ENCODE results near the gene ZNF768. TPM values are rescaled to one million over a fixed set of nuclear protein-coding genes. Genes with fewer than 3 reads are reported as not detected.
"Not testable (repeated sequence)": the region's sequence is repeated elsewhere in the genome, so short reads cannot be mapped to it uniquely, and the experiment has no call there.

The ZNF768 gene
- total RNA-seq, 1 experiment from 2014 or later, result 43.1 TPM

- in situ Hi-C loops (cut with HindIII; ENCODE audit: low pct_unique_long_range_greater_than_20kb, low sequenced_read_pairs), result no loop called here
- no peak for DNase-seq (ENCODE audit: low read depth, low spot score)
These were observed 35.1 kb downstream of the ZNF768 start for GRCh38 chr16:30491229-30491628.

GRCh38 chr16:30490210-30490609 lies 36.2 kb downstream of the ZNF768 start:
- in situ Hi-C loops (cut with HindIII; ENCODE audit: low pct_unique_long_range_greater_than_20kb, low sequenced_read_pairs), result no loop called here
- peak; percentile 19 for DNase-seq (ENCODE audit: low read depth, low spot score)

DNA sequence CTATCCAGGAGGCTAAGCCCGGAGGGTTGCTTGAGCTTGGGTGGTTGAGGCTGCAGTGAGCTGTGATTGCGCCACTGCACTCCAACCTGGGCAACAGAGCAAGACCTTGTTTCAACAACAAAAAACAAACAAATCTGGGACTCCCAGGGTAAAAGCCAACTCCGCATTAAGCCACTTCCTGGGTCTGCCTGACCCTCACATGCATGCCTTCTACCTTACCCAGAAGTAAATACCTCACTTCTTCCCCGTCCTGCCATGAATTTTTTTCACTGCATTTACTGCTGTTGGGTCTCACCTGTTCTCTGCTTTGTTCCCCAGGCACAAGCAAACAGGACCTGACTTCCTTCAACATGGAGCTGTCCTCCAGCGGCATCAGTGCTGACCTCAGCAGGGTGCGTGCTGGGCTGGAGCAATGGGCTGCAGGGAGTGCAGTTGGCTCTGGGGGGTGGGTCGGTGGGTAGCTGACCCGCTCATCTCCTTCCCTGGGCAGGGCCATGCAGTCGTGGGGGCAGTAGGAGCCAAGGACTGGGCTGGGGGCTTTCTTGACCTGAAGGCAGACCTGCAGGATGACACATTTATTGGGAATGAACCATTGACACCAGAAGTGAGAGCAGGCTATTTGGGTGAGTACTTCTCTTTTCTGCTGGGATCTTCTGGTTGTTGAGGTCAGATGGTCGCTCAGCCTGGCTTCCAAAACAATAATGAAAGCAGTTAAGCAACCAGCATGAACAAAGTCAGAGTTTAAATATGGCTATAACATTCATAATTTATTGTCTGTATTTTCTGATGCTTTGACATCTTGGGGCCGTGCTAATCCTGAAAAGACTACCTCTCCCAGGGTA lies 37.4 kb downstream of the ZNF768 start:
- DNase-seq (ENCODE audit: low read depth, low spot score), result peak; percentile 6
- in situ Hi-C loops (cut with HindIII; ENCODE audit: low pct_unique_long_range_greater_than_20kb, low sequenced_read_pairs), result no loop called here

DNA sequence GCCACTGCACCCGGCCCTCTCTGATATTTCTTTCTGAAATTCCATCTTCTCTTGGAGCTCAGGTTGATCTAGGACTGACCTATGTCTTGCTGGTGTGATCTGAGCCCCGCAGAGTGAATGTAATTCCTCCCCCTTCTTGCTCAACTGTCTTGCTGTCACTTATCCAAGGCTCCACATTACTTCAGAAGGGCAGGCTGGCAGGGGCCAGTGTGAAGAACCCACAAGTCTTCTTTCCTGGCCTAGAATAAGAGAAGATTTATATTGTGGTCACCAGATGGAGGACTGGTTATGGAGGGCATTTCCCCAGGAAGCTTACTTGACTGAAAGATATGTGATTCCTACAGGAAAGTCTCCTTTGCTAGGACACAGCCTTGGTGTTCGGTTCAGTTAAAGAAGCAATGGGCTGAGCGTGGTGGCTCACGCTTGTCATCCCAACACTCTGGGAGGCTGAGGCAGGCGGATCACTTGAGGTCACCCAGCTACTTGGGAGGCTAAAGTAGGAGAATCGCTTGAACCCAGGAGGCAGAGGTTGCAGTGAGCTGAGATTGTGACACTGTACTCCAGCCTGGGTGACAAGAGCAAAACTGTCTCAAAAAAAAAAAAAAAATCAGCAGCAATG lies 40.4 kb downstream of the ZNF768 start:
- in situ Hi-C loops (cut with HindIII; ENCODE audit: low pct_unique_long_range_greater_than_20kb, low sequenced_read_pairs), result no loop called here
- no peak for DNase-seq (ENCODE audit: low read depth, low spot score)

GRCh38 chr16:30484887-30485286 lies 41.5 kb downstream of the ZNF768 start:
- DNase-seq (ENCODE audit: low read depth, low spot score), result no peak
- in situ Hi-C loops (cut with HindIII; ENCODE audit: low pct_unique_long_range_greater_than_20kb, low sequenced_read_pairs), result no loop called here

DNA sequence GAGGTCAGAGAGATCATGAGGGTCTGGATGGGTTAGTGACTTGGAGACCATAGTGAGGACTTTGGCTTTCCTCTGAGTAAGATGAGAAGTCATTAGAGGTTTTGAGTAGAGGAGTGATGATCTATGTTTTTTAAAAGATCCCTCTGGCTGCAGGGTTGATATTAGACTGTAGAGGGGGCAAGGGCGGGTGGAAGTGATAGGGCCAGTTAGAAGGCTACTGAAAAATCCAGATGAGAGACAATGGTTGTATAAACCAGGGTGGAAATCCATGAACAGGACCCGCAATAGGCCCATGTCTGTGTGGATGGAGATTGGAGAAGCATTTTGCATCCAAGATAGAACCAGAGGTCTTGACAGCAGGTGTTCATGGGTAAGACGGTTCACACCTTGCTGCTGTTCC lies 44.0 kb downstream of the ZNF768 start:
- in situ Hi-C loops (cut with HindIII; ENCODE audit: low pct_unique_long_range_greater_than_20kb, low sequenced_read_pairs), result no loop called here
- DNase-seq (ENCODE audit: low read depth, low spot score), result peak; percentile 35

DNA sequence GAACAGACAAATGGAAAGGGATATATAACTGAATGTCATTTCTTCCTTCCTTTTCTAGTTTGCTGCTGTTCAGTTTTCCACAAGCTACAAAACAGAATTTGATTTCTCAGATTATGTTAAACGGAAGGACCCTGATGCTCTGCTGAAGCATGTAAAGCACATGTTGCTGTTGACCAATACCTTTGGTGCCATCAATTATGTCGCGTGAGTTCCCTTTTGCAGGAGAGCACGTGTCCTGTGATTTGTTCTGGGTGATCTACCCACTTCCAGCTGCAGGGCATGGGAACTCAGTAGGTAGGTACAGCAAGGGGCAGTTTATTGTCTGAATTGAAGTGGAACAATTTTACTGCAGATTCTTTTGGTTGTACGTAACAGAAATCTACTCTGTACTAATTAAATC lies 45.0 kb downstream of the ZNF768 start:
- no peak for DNase-seq (ENCODE audit: low read depth, low spot score)
- in situ Hi-C loops (cut with HindIII; ENCODE audit: low pct_unique_long_range_greater_than_20kb, low sequenced_read_pairs), result no loop called here

- in situ Hi-C loops (cut with HindIII; ENCODE audit: low pct_unique_long_range_greater_than_20kb, low sequenced_read_pairs), result no loop called here
- DNase-seq (ENCODE audit: low read depth, low spot score), result no peak
These were observed 47.4 kb downstream of the ZNF768 start for GRCh38 chr16:30478766-30479478.

- in situ Hi-C loops (cut with HindIII; ENCODE audit: low pct_unique_long_range_greater_than_20kb, low sequenced_read_pairs); DNase-seq (ENCODE audit: low read depth, low spot score): not testable (repeated sequence)
These were observed 48.6 kb downstream of the ZNF768 start for GRCh38 chr16:30477773-30478172.

GRCh38 chr16:30476991-30477390 lies 49.4 kb downstream of the ZNF768 start:
- in situ Hi-C loops (cut with HindIII; ENCODE audit: low pct_unique_long_range_greater_than_20kb, low sequenced_read_pairs), result no loop called here
- DNase-seq (ENCODE audit: low read depth, low spot score), result no peak

DNA sequence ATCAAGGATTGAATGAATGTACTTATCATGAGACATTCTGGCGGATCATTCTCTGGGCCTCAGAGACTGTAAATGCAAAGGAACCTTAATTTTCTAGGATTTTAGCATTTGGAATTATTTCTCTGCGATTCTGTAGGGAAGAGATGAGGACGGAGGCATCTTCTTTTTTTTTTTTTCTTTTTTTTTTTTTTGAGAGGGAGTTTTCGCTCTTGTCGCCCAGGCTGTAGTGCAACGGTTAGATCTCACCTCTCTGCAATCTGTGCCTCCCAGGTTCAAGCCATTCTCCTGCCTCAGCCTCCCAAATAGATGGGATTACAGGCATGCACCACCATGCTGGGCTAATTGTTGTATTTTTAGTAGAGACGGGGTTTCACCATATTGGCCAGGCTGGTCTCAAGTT lies 51.7 kb downstream of the ZNF768 start:
- DNase-seq (ENCODE audit: low read depth, low spot score), result no peak
- in situ Hi-C loops (cut with HindIII; ENCODE audit: low pct_unique_long_range_greater_than_20kb, low sequenced_read_pairs), result no loop called here

GRCh38 chr16:30474074-30474452 lies 52.3 kb downstream of the ZNF768 start:
- in situ Hi-C loops (cut with HindIII; ENCODE audit: low pct_unique_long_range_greater_than_20kb, low sequenced_read_pairs), result no loop called here
- DNase-seq (ENCODE audit: low read depth, low spot score), result no peak

Small RNA genes within 50 kb of the gene (small RNA-seq; reads per million reads assigned to genes)
- 0 reads per million in 2 experiments for gene MIR4518
- 0 to 0.05 reads per million in 2 experiments for gene RNU7-61P

Other genes starting within 250 kb of the ZNF768 start
- 38.8 and 43.5 TPM in 2 replicates for gene CD2BP2, start 171.3 kb downstream of the ZNF768 start, total RNA-seq (2014; rRNA removed; shearing (Covaris generic))
- gene TBC1D10B, start 156.1 kb downstream of the ZNF768 start, total RNA-seq (2014; rRNA removed; shearing (Covaris generic)), result 12.6 and 14.6 TPM in 2 replicates
- gene MYL11, start 151.8 kb downstream of the ZNF768 start, total RNA-seq (2014; rRNA removed; shearing (Covaris generic)), result not detected in 2 replicates
- not detected in 2 replicates for gene SEPTIN1, start 144.0 kb downstream of the ZNF768 start, total RNA-seq (2014; rRNA removed; shearing (Covaris generic))
- 0.64 and 0.95 TPM in 2 replicates for gene ZNF48, start 131.1 kb downstream of the ZNF768 start, total RNA-seq (2014; rRNA removed; shearing (Covaris generic))
- gene ZNF771, start 119.0 kb downstream of the ZNF768 start, total RNA-seq (2014; rRNA removed; shearing (Covaris generic)), result 3.7 and 7.2 TPM in 2 replicates
- 11.9 and 21.7 TPM in 2 replicates for gene DCTPP1, start 96.5 kb downstream of the ZNF768 start, total RNA-seq (2014; rRNA removed; shearing (Covaris generic))
- 5.4 and 7.9 TPM in 2 replicates for gene SEPHS2, start 80.7 kb downstream of the ZNF768 start, total RNA-seq (2014; rRNA removed; shearing (Covaris generic))
- gene ITGAL, start 53.8 kb downstream of the ZNF768 start, total RNA-seq (2014; rRNA removed; shearing (Covaris generic)), result not detected in 2 replicates
- gene ZNF747, start 8.3 kb upstream of the ZNF768 start, total RNA-seq (2014; rRNA removed; shearing (Covaris generic)), result 4.1 and 4.6 TPM in 2 replicates
- 4.1 and 4.9 TPM in 2 replicates for gene ZNF764, start 31.8 kb upstream of the ZNF768 start, total RNA-seq (2014; rRNA removed; shearing (Covaris generic))
- gene ZNF688, start 45.1 kb upstream of the ZNF768 start, total RNA-seq (2014; rRNA removed; shearing (Covaris generic)), result 16.3 and 23.4 TPM in 2 replicates
- gene ZNF785, start 59.1 kb upstream of the ZNF768 start, total RNA-seq (2014; rRNA removed; shearing (Covaris generic)), result 12.1 and 13.0 TPM in 2 replicates
- gene ZNF689, start 83.8 kb upstream of the ZNF768 start, total RNA-seq (2014; rRNA removed; shearing (Covaris generic)), result 23.0 TPM in 2 replicates
- gene PRR14, start 124.4 kb upstream of the ZNF768 start, total RNA-seq (2014; rRNA removed; shearing (Covaris generic)), result 3.0 and 5.0 TPM in 2 replicates
- 8.8 and 8.9 TPM in 2 replicates for gene FBRS, start 131.9 kb upstream of the ZNF768 start, total RNA-seq (2014; rRNA removed; shearing (Covaris generic))
- 5.8 and 9.4 TPM in 2 replicates for gene SRCAP, start 172.6 kb upstream of the ZNF768 start, total RNA-seq (2014; rRNA removed; shearing (Covaris generic))
- 14.3 and 16.4 TPM in 2 replicates for gene PHKG2, start 221.9 kb upstream of the ZNF768 start, total RNA-seq (2014; rRNA removed; shearing (Covaris generic))
- 0.05 and 1.8 TPM in 2 replicates for gene CFAP119, start 235.5 kb upstream of the ZNF768 start, total RNA-seq (2014; rRNA removed; shearing (Covaris generic))
- gene RNF40, start 235.8 kb upstream of the ZNF768 start, total RNA-seq (2014; rRNA removed; shearing (Covaris generic)), result 108 and 120 TPM in 2 replicates

All from SK-MEL-5 (cell line).